Measurements from ENCODE around the gene CKAP2L.
"Not testable (repeated sequence)": the region's sequence is repeated elsewhere in the genome, so short reads cannot be mapped to it uniquely, and the experiment has no call there.

CKAP2L gene

GRCh38 chr2:112726487-112727190, 37.8 kb downstream of the CKAP2L start:
- DNase-seq, result peak; percentile 95 to 98

- no peak for DNase-seq
Measured at GRCh38 chr2:112725545-112726457, 38.6 kb downstream of the CKAP2L start.

DNA sequence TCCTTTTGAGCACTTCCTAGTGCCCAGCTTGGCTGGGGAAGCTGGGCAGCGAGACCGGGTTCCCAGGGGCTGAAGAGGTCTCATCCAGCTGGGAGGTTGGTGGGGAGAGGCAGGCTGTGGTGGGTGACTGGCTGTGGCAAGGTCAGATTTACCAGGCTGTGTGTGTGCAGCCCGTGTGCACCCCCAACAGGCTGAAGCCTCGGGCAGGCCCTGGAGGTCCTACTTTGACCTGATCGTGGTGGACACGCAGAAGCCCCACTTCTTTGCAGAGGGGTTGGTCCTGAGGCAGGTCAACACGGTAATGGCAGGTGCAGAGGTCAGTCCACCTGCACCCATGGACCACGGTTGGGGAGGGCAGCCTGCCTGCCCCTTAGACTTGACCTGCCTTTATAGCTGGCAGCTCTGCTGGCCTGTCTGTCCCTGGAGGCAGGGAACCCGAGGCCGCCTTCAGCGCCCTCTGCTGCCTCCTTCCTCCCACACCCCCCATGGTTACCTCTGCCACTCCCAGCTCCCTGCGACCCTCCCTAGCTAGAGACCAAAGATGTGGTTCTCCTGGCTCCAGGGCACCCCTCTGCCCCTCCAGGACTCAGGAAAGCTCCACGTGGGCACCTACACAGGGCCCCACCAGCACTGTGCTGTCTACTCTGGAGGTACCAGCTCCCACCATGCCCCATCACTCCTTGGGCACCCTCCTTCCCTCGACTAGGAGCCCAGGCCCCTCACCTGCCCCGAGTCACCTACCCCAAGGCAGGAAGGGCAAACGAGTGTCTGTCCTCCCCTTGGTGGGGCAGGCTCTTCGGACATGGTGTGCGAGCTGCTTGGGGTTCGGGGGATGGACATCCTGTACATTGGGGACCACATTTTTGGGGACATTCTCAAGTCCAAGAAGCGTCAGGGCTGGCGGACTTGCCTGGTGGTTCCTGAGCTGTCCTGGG, 39.6 kb downstream of the CKAP2L start:
- peak; percentile 41 to 61 for DNase-seq

- no peak for DNase-seq
Measured at GRCh38 chr2:112723995-112724394, 40.4 kb downstream of the CKAP2L start.

- DNase-seq, result no peak
Measured at GRCh38 chr2:112723547-112723940, 40.9 kb downstream of the CKAP2L start.

GRCh38 chr2:112722816-112723546, 41.4 kb downstream of the CKAP2L start:
- peak in 1 of 2 donors; percentile 51 for DNase-seq

DNA sequence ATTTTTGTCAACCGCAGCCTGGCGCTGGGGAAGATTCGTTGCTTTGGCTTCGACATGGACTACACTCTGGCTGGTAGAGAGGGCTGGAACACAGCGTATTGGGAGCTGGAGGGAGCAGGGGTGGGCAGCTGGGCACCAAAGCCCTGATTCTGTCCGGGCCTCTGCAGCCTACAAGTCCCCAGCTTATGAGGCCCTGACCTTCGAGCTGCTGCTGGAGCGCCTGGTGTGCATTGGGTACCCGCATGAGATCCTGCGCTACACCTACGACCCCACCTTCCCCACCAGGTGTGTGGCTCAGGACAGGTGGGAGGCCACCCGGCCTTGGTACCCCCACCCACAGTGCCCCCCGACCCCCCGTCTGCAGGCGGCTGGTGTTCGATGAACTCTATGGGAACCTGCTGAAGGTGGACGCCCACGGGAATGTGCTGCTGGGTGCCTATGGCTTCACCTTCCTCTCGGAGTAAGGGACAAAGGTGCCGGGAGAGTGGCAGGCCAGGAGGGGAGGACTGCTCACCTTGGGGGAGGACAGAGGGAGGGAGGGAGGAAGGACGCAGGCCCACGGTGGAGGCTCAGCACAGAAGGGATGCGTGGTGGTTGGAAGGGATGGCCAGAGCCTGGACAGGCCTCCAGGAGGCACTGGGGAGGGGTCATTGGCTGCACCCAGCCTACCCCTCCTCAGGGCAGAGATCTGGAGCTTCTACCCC, 42.4 kb downstream of the CKAP2L start:
- DNase-seq, result no peak

GRCh38 chr2:112720785-112721184, 43.6 kb downstream of the CKAP2L start, which contains the start of gene NT5DC4:
Gene NT5DC4 (plus strand): TSS chr2:112721020. CDS start chr2:112721080, 60 bp downstream.
- no peak for DNase-seq

GRCh38 chr2:112718863-112719370, 45.5 kb downstream of the CKAP2L start:
- peak in 1 of 2 donors; percentile 51 for DNase-seq

DNA sequence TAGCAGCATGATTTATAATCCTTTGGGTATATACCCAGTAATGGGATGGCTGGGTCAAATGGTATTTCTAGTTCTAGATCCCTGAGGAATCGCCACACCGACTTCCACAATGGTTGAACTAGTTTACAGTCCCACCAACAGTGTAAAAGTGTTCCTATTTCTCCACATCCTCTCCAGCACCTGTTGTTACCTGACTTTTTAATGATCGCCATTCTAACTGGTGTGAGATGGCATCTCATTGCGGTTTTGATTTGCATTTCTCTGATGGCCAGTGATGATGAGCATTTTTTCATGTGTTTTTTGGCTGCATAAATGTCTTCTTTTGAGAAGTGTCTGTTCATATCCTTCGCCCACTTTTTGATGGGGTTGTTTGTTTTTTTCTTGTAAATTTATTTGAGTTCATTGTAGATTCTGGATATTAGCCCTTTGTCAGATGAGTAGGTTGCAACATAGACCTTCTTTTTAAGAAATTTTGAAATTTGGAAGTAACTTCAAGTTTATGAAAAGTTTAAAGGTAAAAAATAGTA, 47.5 kb downstream of the CKAP2L start:
- DNase-seq, result not testable (repeated sequence)

- not testable (repeated sequence) for DNase-seq
Measured at GRCh38 chr2:112716094-112716493, 48.3 kb downstream of the CKAP2L start.

DNA sequence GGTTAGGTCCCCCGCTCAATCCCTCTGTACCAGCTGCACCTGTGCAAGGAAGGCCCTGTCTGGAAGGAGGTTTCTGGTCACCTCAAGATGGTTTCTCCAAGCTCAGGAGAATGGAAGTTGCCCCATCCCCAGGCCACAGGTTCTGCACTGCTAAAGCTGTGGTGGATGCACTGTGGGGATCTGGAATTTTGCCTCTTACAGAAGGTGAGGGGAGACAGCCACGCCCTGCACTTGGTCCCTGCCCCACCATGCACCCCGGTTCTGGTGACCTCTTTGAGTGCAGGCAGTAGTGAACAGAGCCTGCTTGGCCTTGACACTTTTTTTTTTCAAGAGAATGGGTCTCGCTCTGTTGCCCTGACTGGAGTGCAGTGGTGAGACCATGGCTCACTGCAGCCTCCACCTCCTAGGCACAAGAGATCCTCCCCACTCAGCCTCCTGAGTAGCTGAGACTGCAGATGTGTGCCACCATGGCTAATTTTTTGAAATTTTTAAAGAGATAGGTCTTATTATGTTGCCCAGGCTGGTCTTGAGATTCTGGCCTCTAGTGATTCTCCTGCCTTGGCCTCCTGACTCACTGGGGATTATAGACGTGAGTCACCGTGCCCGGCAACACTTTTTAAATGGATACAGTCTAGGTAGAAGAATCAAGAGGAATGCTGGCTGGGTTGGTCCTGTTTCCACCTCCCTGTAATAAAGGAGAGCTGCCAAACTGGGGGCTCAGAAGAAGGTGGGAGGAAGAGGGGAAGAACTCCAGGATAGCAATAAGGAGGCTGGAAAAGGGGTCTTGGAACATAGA, 49.4 kb downstream of the CKAP2L start:
- no peak for DNase-seq

DNA sequence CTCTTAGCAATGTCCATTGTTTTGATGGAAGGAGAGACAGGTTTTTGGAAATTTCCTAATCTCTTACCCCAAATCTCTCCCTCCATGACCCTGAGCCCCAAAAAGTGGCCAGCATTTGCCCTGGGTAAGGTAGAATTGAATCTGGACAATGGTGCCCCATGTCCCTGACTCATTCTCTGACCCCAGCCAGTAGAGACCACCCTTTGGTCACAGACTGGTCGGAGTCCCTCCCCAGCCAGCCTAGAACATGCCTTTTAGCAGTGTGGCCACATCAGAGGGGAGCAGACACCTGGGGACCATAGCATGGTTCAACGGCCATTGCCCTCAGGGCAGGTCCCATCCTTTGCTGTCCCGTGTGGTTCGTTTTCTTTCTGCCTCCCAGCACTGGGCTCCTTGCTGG, 50.1 kb downstream of the CKAP2L start:
- DNase-seq, result no peak

GRCh38 chr2:112713926-112714325, 50.5 kb downstream of the CKAP2L start:
- no peak for DNase-seq

GRCh38 chr2:112713585-112713925, 50.9 kb downstream of the CKAP2L start:
- no peak for DNase-seq

DNA sequence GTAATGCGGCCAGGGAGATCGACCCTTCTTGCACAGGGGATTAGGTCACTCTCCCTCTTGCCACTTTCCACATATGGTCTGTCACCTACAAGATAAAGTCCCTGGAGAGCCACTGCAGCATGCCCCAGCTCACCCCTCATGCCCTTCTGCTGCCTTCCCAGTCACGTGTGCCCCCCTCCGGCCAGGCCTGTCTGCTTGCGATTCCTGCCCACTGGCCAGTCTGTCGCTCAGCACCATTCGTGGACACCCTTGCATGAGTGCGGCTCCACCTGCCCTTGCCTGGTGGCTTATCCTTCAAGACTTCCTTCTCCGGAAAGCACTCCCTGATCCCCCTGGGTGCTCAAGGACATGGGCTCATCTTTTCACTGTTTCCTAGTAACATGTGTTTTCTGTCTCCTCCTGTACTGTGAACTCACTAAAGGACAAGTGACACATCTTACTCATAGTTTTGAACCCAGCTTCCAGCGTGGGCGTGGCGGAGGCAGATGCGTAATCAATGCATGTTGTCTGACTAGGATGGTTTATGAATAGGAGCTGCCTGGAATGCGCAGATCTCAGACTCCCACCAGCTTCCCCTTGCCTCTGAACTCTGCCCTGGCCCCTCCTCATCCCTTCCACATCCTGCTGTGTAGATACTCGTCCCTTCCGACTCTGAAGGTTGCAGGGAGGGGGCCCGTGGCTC, 51.4 kb downstream of the CKAP2L start:
- DNase-seq, result peak; percentile 81 to 95

GRCh38 chr2:112712465-112712864, 51.9 kb downstream of the CKAP2L start:
- DNase-seq, result no peak

DNA sequence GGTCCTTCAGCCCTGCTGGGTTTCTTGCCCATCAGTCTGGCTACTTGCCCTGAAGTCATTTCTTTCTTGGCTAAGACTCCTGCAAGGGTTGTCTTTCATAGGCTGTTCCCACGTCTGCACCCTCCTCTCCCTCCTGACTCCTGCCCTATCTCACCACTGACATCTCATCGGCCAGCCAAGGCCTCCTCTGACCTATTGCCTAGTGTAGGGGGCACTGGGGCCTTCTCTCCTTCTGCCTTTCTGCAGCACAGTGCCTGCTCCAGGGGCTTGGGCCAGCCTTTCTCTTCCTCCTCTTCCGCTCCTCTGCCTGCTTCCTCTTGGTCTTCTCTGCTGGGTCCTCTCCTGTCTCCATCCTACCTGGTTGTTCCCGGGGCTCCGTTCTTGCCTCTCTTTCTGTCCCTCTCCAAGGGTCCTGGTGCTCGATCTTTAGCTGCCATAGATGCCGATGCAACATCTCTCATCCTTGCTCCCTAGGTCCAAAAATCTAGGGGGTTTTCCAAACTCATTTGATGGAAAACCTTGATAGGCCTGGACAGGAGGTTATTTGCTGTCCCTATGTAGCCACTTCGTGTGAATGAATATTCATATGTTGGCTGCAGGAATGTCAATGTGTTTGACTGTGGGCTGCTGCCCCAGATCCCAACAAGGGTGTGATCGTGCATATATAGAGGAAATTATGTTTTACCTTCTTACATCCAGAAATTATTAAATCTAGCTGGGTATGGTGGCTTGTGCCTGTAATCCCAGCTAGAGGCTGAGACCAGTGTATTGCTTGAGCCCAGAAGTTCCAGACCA, 53.3 kb downstream of the CKAP2L start:
- DNase-seq, result no peak
